HEK293 (cell line): ENCODE results near the gene NME8.

Experiments
- CTCF ChIA-PET: fragments of 350-600 bp; formaldehyde crosslinking; extraction: SDS; loops from one replicate; lab custom pipeline; 2021; ENCODE audit warnings: antibody characterized with exemption; lab: Yijun Ruan, JAX
- POLR2A ChIA-PET: fragments of 300-600 bp; formaldehyde crosslinking; extraction: SDS; loops from one replicate; lab custom pipeline; 2020; ENCODE audit warnings: antibody characterized with exemption, inconsistent platforms; lab: Yijun Ruan, JAX
- H3K27ac ChIP-seq: fragments of 200-500 bp; sonication (Bioruptor generic); 2 replicates; pipeline ENCODE4 v1.5.1; 2014; ENCODE audit warnings: low read depth, low read length, control low read depth, inconsistent platforms; ENCODE audit errors: extremely low read depth
- H3K36me3 ChIP-seq, 2 experiments: fragments of 200-500 bp in 1 of 2; sonication (Bioruptor generic) in 1 of 2; 1 replicate in 1 of 2; 2 replicates in 1 of 2; pipeline ENCODE4 v1.5.1; 2014 to 2017; ENCODE audit warnings: inconsistent platforms in 2 of 2, low read length in 2 of 2; ENCODE audit not compliant: control insufficient read depth in 2 of 2, insufficient read depth in 1 of 2
- H3K4me1 ChIP-seq: fragments of 200-500 bp; sonication (Bioruptor generic); 2 replicates; pipeline ENCODE4 v1.5.1; 2014; ENCODE audit warnings: mild to moderate bottlenecking, low read length, inconsistent platforms; ENCODE audit not compliant: control insufficient read depth, insufficient read depth
- H3K4me3 ChIP-seq: 2 replicates; pipeline ENCODE4 v1.5.1; 2011; ENCODE audit warnings: low read depth, mild to moderate bottlenecking, control low read depth, low read length, moderate library complexity
- H3K9me3 ChIP-seq: fragments of 200-500 bp; sonication (Bioruptor generic); 2 replicates; pipeline ENCODE4 v1.5.1; 2014; ENCODE audit warnings: low read depth, low read length, inconsistent platforms; ENCODE audit not compliant: control insufficient read depth, insufficient read depth
- GFI1B ChIP-seq: fragments of 450-650 bp; formaldehyde crosslinking; IDR thresholded peaks from 2 replicates; pipeline ENCODE4 v1.5.1; 2016; ENCODE audit warnings: missing biosample characterization, missing genetic modification characterization
- GLI2 ChIP-seq: fragments of 450-650 bp; formaldehyde crosslinking; IDR thresholded peaks from 2 replicates; pipeline ENCODE4; 2017; ENCODE audit warnings: missing biosample characterization, missing genetic modification characterization, low read depth, borderline replicate concordance
- MZF1 ChIP-seq: fragments of 450-650 bp; formaldehyde crosslinking; IDR thresholded peaks from 2 replicates; pipeline ENCODE4 v1.5.1; 2017; ENCODE audit warnings: missing biosample characterization, missing genetic modification characterization, borderline replicate concordance
- SETDB1 ChIP-seq: IDR thresholded peaks from one replicate; pipeline ENCODE4 v1.6.1; 2017; ENCODE audit warnings: mild to moderate bottlenecking, low read length, moderate library complexity, mixed read lengths; ENCODE audit not compliant: insufficient read length
- SP7 ChIP-seq: fragments of 450-650 bp; formaldehyde crosslinking; IDR thresholded peaks from 2 replicates; pipeline ENCODE4 v1.5.1; 2016; ENCODE audit warnings: missing biosample characterization, missing genetic modification characterization
- TCF7L2 ChIP-seq: IDR thresholded peaks from 2 replicates; pipeline ENCODE4 v1.6.1; 2011; ENCODE audit warnings: low read depth, mild to moderate bottlenecking, inconsistent platforms, low read length, moderate library complexity, borderline replicate concordance
- ZBTB8A ChIP-seq: fragments of 450-650 bp; formaldehyde crosslinking; IDR thresholded peaks from 2 replicates; pipeline ENCODE4 v1.5.1; 2016; ENCODE audit warnings: missing biosample characterization, missing genetic modification characterization
- ZNF133 ChIP-seq: fragments of 450-650 bp; formaldehyde crosslinking; IDR thresholded peaks from 2 replicates; pipeline ENCODE4 v1.5.1; 2016; ENCODE audit warnings: missing biosample characterization, missing genetic modification characterization
- ZNF175 ChIP-seq: fragments of 450-650 bp; formaldehyde crosslinking; IDR thresholded peaks from 2 replicates; pipeline ENCODE4 v1.5.1; 2016; ENCODE audit warnings: missing biosample characterization, missing genetic modification characterization
- ZNF311 ChIP-seq: fragments of 450-650 bp; formaldehyde crosslinking; IDR thresholded peaks from 2 replicates; pipeline ENCODE4 v1.5.1; 2017; ENCODE audit warnings: missing biosample characterization, missing genetic modification characterization, borderline replicate concordance
- ZNF335 ChIP-seq: fragments of 450-650 bp; formaldehyde crosslinking; conservative IDR thresholded peaks from 2 replicates; pipeline ENCODE4 v1.5.1; 2016; ENCODE audit warnings: missing biosample characterization, missing genetic modification characterization
- ZNF701 ChIP-seq: fragments of 450-650 bp; formaldehyde crosslinking; IDR thresholded peaks from 2 replicates; pipeline ENCODE4 v1.5.1; 2016; ENCODE audit warnings: missing biosample characterization, missing genetic modification characterization
- ZNF707 ChIP-seq: fragments of 450-650 bp; formaldehyde crosslinking; IDR thresholded peaks from 2 replicates; pipeline ENCODE4 v1.5.1; 2016; ENCODE audit warnings: missing biosample characterization, missing genetic modification characterization
- ZNF791 ChIP-seq: fragments of 450-650 bp; formaldehyde crosslinking; IDR thresholded peaks from 2 replicates; pipeline ENCODE4 v1.5.1; 2016; ENCODE audit warnings: missing biosample characterization, missing genetic modification characterization
- ZSCAN16 ChIP-seq: fragments of 450-650 bp; formaldehyde crosslinking; IDR thresholded peaks from 2 replicates; pipeline ENCODE4 v1.5.1; 2016; ENCODE audit warnings: missing biosample characterization, missing genetic modification characterization
- ZSCAN23 ChIP-seq: fragments of 450-650 bp; formaldehyde crosslinking; IDR thresholded peaks from 2 replicates; pipeline ENCODE4 v1.5.1; 2016; ENCODE audit warnings: missing biosample characterization, missing genetic modification characterization
- TF ChIP-seq, protein P1 (sequence below): fragments of 450-650 bp; formaldehyde crosslinking; IDR thresholded peaks from 2 replicates; pipeline ENCODE4 v1.5.1; 2016; ENCODE audit warnings: missing biosample characterization, missing genetic modification characterization
- TF ChIP-seq, protein P2 (sequence below): fragments of 450-650 bp; formaldehyde crosslinking; optimal IDR thresholded peaks from 2 replicates; pipeline ENCODE3; 2016; ENCODE audit warnings: missing biosample characterization, mild to moderate bottlenecking, missing genetic modification characterization
- TF ChIP-seq, protein P3 (sequence below): fragments of 450-650 bp; formaldehyde crosslinking; IDR thresholded peaks from 2 replicates; pipeline ENCODE4 v1.5.1; 2017; ENCODE audit warnings: missing biosample characterization, missing genetic modification characterization
- TF ChIP-seq, protein P4 (sequence below): fragments of 450-650 bp; formaldehyde crosslinking; IDR thresholded peaks from 2 replicates; pipeline ENCODE4 v1.5.1; 2016; ENCODE audit warnings: missing biosample characterization, missing genetic modification characterization

The NME8 gene

DNA sequence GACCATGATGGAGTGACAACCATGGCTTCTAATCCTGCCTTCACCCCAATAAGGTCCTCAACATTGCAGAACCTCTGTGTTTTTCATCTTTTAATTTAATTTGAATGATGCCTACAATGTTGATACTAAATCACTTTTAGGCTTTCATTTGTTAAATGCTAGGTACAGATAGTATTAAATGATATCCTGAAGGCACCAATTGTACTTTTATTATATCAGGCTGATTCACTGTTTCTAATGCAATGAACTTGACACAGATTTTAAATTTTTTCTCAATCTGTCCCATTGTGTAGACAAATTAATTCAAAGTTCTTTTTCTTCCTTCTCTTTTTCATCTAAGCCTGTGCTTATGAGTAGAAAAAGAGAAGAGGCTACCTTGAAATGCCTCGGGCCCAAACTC is 77.2 kb downstream of the NME8 start:
- Histone ChIP-seq H3K4me3 (no peak overlapping the region), H3K27ac (no peak overlapping the region), H3K4me1 (no peaks in the 10 kb centered on the region), H3K9me3 (no peaks in the 10 kb centered on the region), H3K36me3 (no peaks in the 10 kb centered on the region)
- POLR2A ChIA-PET, result no interaction called here
- TF ChIP-seq ZNF133 (tag by site-specific recombination), result peak; percentile 93
- no peak for TF ChIP-seq TCF7L2
- TF ChIP-seq, all 188 proteins: peak for 1
- CTCF ChIA-PET, result interaction anchor here (1.2 kb wide), 1 partner anchor 9 kb away, joined by 3 read pairs; the partner anchor contains the start of gene SFRP4

DNA sequence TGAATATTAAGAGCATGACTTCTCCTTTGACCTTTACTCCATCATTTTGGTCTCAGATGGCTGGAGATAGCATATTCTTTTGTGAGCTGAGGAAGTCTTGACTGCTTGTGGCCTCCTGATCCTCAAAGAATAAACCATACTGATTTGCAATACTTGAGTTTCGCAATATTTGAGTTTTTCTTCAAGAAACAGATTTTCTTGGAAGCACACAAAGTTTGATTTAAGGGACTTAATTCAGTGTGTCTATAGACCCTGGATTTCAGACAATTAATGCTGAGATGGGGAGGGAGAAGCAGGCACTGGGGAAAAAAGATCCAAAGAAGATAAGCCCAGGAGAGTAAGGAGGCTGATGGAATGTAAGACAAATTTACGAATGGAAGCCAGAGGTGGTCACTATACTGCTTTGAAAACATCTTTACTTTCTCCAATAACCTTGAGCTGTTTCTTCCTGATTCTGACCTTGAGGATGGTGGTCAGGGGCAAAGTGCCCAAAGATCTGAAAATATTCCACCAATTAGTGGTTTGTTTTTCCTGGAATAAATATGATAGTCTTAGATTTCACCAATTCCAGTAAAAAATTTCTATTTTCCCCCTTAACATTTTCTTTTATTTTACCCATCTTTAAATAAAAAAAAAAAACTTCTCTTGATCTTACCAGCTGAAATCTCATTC is 79.5 kb downstream of the NME8 start:
- TF ChIP-seq ZNF175, result no peak
- TF ChIP-seq, protein P1, sequence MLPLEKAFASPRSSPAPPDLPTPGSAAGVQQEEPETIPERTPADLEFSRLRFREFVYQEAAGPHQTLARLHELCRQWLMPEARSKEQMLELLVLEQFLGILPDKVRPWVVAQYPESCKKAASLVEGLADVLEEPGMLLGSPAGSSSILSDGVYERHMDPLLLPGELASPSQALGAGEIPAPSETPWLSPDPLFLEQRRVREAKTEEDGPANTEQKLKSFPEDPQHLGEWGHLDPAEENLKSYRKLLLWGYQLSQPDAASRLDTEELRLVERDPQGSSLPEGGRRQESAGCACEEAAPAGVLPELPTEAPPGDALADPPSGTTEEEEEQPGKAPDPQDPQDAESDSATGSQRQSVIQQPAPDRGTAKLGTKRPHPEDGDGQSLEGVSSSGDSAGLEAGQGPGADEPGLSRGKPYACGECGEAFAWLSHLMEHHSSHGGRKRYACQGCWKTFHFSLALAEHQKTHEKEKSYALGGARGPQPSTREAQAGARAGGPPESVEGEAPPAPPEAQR (tag by site-specific recombination), result no peak
- no peak for TF ChIP-seq SP7 (tag by site-specific recombination)
- no peak for TF ChIP-seq ZSCAN23 (tag by site-specific recombination)
- no peak for TF ChIP-seq ZNF707 (tag by site-specific recombination)
- TF ChIP-seq GLI2 (tag by site-specific recombination), result no peak
- TF ChIP-seq SETDB1, result no peak
- TF ChIP-seq, protein P2, sequence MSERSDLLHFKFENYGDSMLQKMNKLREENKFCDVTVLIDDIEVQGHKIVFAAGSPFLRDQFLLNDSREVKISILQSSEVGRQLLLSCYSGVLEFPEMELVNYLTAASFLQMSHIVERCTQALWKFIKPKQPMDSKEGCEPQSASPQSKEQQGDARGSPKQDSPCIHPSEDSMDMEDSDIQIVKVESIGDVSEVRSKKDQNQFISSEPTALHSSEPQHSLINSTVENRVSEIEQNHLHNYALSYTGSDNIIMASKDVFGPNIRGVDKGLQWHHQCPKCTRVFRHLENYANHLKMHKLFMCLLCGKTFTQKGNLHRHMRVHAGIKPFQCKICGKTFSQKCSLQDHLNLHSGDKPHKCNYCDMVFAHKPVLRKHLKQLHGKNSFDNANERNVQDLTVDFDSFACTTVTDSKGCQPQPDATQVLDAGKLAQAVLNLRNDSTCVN (tag by site-specific recombination), result no peak
- no peak for TF ChIP-seq ZBTB8A (tag by site-specific recombination)
- no peak for TF ChIP-seq ZNF701 (tag by site-specific recombination)
- TF ChIP-seq ZNF311 (tag by site-specific recombination), result no peak
- no peak for TF ChIP-seq ZNF335
- TF ChIP-seq, protein P3, sequence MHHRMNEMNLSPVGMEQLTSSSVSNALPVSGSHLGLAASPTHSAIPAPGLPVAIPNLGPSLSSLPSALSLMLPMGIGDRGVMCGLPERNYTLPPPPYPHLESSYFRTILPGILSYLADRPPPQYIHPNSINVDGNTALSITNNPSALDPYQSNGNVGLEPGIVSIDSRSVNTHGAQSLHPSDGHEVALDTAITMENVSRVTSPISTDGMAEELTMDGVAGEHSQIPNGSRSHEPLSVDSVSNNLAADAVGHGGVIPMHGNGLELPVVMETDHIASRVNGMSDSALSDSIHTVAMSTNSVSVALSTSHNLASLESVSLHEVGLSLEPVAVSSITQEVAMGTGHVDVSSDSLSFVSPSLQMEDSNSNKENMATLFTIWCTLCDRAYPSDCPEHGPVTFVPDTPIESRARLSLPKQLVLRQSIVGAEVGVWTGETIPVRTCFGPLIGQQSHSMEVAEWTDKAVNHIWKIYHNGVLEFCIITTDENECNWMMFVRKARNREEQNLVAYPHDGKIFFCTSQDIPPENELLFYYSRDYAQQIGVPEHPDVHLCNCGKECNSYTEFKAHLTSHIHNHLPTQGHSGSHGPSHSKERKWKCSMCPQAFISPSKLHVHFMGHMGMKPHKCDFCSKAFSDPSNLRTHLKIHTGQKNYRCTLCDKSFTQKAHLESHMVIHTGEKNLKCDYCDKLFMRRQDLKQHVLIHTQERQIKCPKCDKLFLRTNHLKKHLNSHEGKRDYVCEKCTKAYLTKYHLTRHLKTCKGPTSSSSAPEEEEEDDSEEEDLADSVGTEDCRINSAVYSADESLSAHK (tag by site-specific recombination), result no peak
- TF ChIP-seq GFI1B (tag by site-specific recombination), result no peak
- TF ChIP-seq ZNF791 (tag by site-specific recombination), result no peak
- TF ChIP-seq ZSCAN16 (tag by site-specific recombination), result no peak
- TF ChIP-seq, protein P4, sequence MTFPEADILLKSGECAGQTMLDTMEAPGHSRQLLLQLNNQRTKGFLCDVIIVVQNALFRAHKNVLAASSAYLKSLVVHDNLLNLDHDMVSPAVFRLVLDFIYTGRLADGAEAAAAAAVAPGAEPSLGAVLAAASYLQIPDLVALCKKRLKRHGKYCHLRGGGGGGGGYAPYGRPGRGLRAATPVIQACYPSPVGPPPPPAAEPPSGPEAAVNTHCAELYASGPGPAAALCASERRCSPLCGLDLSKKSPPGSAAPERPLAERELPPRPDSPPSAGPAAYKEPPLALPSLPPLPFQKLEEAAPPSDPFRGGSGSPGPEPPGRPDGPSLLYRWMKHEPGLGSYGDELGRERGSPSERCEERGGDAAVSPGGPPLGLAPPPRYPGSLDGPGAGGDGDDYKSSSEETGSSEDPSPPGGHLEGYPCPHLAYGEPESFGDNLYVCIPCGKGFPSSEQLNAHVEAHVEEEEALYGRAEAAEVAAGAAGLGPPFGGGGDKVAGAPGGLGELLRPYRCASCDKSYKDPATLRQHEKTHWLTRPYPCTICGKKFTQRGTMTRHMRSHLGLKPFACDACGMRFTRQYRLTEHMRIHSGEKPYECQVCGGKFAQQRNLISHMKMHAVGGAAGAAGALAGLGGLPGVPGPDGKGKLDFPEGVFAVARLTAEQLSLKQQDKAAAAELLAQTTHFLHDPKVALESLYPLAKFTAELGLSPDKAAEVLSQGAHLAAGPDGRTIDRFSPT, result no peak
- no peak for TF ChIP-seq MZF1 (tag by site-specific recombination)
- H3K27ac ChIP-seq, result peak overlapping the region; percentile 22; the same call in 1 of the 2 replicates
- POLR2A ChIA-PET, result no interaction called here

More for the DNA sequence above, 79.5 kb downstream of the NME8 start:
- Histone ChIP-seq H3K4me1 (no peaks in the 10 kb centered on the region), H3K4me3 (no peak overlapping the region), H3K36me3 (no peaks in the 10 kb centered on the region; a peak in 1 of 3 replicates), H3K9me3 (no peaks in the 10 kb centered on the region)
- CTCF ChIA-PET, result interaction anchor here (1.7 kb wide), 1 partner anchor 10 kb away, joined by 10 read pairs; the partner anchor contains the start of gene SFRP4
